ENCODE measurements around the gene APLP1. TPM values are rescaled to one million over a fixed set of nuclear protein-coding genes. Genes with fewer than 3 reads are reported as not detected.

APLP1 gene
- total RNA-seq, 4 donors from 2014 or later, result 0.44 to 1.7 (median 0.76) TPM; not detected in 1

DNA sequence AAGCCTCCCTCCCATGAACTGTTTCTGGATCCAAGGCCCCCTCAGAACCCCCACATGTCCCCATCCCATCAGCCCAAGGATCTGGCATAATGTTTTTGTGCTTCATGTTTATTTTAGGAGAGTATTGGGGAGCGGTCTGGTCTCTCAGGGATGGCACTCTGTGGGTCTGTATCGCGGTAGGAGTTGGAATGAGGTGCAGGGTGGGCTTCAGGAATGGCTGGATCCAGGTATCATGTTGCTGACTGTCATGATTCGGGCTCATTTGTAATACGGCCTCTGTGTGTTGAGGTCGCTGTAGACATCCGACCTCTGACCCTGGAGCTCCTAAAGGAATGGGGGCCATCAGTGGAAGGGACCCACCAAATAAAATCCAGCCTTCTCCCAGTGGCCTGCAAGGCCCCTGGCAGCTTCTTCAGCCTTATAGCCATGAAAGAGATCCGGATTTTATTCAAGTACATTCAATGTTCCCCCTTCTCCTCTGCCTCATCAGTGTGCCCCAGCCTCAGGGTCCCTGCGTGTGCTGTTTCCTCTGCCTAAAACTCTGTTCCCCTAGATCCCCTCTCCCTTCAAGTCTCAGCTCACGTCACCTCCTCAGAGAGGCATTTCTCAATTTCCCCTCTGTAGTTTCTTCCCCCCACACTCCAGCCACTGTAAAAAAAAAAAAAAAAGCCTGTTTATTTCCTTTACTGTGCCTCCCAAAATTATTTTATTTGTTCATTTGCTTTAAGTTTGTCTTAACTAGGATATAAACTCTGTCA is 36.1 kb downstream of the APLP1 start:
- intact Hi-C loops (cut with DNase I), result no loop called here
- no peak overlapping the region for H3K4me3 ChIP-seq
- peak overlapping the region in 3 of 4 donors; percentile 94 to 97 (median 95) for H3K27ac ChIP-seq
- peaks cover 5 to 56% (median 23%) of the 10 kb centered on the region in 3 donors for H3K4me1 ChIP-seq
- no peaks in the 10 kb centered on the region for H3K27me3 ChIP-seq
- peak in 1 of 4 donors; percentile 26 for TF ChIP-seq POLR2A (IDR thresholded peaks at IDR 0.05)
- TF ChIP-seq, protein P1, sequence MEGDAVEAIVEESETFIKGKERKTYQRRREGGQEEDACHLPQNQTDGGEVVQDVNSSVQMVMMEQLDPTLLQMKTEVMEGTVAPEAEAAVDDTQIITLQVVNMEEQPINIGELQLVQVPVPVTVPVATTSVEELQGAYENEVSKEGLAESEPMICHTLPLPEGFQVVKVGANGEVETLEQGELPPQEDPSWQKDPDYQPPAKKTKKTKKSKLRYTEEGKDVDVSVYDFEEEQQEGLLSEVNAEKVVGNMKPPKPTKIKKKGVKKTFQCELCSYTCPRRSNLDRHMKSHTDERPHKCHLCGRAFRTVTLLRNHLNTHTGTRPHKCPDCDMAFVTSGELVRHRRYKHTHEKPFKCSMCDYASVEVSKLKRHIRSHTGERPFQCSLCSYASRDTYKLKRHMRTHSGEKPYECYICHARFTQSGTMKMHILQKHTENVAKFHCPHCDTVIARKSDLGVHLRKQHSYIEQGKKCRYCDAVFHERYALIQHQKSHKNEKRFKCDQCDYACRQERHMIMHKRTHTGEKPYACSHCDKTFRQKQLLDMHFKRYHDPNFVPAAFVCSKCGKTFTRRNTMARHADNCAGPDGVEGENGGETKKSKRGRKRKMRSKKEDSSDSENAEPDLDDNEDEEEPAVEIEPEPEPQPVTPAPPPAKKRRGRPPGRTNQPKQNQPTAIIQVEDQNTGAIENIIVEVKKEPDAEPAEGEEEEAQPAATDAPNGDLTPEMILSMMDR (IDR thresholded peaks at IDR 0.05), result no peak
- no peaks in the 10 kb centered on the region for H3K9me3 ChIP-seq
- WGBS, 2 donors, result 83 to 86% methylated on average over 10 of the region's 10 CpGs
- H3K36me3 ChIP-seq, result no peaks in the 10 kb centered on the region
- no peak for DNase-seq

DNA sequence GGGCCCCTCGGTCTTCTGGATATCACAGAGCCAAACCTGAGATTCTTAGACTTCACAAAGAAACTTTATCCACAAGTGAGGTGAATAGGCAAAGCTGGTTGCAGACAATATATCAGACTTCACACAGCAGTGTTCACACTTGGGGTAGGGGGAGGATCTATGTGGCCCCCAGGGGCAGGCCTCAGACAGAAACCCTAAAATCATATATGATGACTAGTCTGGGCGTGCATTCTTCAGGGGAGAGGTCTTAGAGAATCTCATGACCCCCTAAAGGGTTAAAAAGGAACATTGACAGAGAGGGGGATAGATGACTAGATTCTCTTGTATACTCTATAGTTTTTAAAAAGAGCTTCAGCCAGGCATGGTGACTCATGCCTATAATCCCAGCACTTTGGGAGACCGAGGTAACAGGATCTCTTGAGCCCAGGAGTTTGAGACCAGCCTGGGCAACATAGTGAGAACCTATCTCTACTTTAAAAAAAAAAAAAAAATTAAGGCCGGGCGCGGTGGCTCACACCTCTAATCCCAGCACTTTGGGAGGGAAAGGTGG is 36.9 kb downstream of the APLP1 start:
- H3K36me3 ChIP-seq, result no peaks in the 10 kb centered on the region
- intact Hi-C loops (cut with DNase I), result no loop called here
- H3K4me1 ChIP-seq, result peaks cover 5 to 49% (median 23%) of the 10 kb centered on the region in 3 donors
- H3K27ac ChIP-seq, result peak overlapping the region in 2 of 4 donors; percentile 70 to 94
- H3K27me3 ChIP-seq, result no peaks in the 10 kb centered on the region
- no peaks in the 10 kb centered on the region for H3K9me3 ChIP-seq
- no peak for TF ChIP-seq POLR2A (IDR thresholded peaks at IDR 0.05)
- TF ChIP-seq, protein P1 (IDR thresholded peaks at IDR 0.05), result no peak
- WGBS, 2 donors, result 38 to 45% methylated on average over 4 to 6 of the region's 6 CpGs
- no peak for DNase-seq
- no peak overlapping the region for H3K4me3 ChIP-seq

DNA sequence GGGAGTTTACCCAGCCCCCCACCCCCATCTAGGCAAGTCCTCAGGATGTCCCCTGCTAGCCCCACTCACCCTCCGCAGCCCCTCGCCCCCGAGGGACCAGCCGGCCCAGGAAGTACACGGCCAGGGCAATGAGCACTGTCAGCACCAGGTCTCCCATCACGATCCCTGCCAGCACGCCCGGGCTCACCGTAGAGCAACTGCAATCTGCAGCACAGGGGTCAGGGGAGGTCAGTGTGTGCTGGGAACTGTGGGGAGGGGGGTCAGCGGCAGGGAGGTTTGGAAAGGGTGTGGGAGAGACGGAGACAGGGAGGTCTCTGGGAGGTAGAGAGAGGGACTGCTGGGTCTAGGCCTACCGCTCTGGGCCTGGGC is 39.0 kb downstream of the APLP1 start:
- Histone ChIP-seq H3K27ac (peak overlapping the region; percentile 27 to 73 (median 54)), H3K27me3 (no peaks in the 10 kb centered on the region), H3K36me3 (no peaks in the 10 kb centered on the region), H3K4me3 (peak overlapping the region in 3 of 4 donors; percentile 10 to 50 (median 34)), H3K9me3 (no peaks in the 10 kb centered on the region), H3K4me1 (peaks cover 5 to 34% (median 17%) of the 10 kb centered on the region in 3 donors)
- intact Hi-C loops (cut with DNase I), result no loop called here
- TF ChIP-seq, protein P1 (IDR thresholded peaks at IDR 0.05), result no peak
- no peak for TF ChIP-seq POLR2A (IDR thresholded peaks at IDR 0.05)
- WGBS, 2 donors, result 50 to 88% methylated on average over 6 of the region's 12 CpGs
- DNase-seq, result no peak

DNA sequence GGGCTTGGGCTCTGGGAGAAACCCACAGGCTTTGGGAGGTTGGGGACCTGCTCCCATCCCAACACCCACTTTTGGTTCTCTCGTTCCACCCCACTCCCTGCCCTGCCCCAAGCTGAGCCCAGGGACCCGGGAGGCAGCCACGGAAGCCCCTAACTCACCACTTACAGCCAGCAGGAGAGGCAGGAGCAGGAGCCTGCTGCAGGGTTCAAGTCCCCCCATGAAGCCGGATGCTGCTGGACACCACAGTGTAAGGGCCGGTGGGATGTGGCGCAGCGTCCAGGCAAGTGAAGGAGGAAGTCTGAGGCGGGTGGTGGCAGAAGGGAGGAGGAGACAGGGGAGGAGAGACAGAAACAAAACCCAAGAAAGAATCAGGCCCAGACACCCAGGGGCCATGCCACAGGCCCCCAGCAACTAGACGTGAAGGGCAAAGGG is 39.7 kb downstream of the APLP1 start, which contains the start of gene TYROBP:
TYROBP (minus strand) TSS at position 286 of the 432 bp plus-strand sequence; CDS start at position 219, 67 bp downstream.
- 60 to 79% methylated on average over 4 to 7 of the region's 9 CpGs for WGBS, 2 donors
- TF ChIP-seq, protein P1 (IDR thresholded peaks at IDR 0.05), result no peak
- TF ChIP-seq POLR2A (IDR thresholded peaks at IDR 0.05), result peak in 2 of 4 donors; percentile 26 to 53
- Histone ChIP-seq H3K27me3 (no peaks in the 10 kb centered on the region), H3K27ac (peak within 1 kb of the TSS; percentile 27 to 73 (median 54)), H3K9me3 (no peaks in the 10 kb centered on the region), H3K4me1 (peaks cover 5 to 29% (median 17%) of the 10 kb centered on the region in 3 donors), H3K36me3 (no peaks in the 10 kb centered on the region), H3K4me3 (peak within 1 kb of the TSS in 3 of 4 donors; percentile 10 to 50 (median 34))
- intact Hi-C loops (cut with DNase I), result no loop called here
- no peak for DNase-seq

Data from esophagus squamous epithelium (tissue), 5 donors.